Measurements from ENCODE around the gene AKAP13.

AKAP13 gene

GRCh38 chr15:85407421-85408269 lies 27.2 kb downstream of the AKAP13 start:
- DNase-seq (ENCODE audit: insufficient read length, low spot score) (no peak), FAIRE-seq (peak; percentile 82)
- TF ChIP-seq TAF1 (IDR thresholded peaks at IDR 0.05; ENCODE audit: low read depth, low read length) (no peak), POLR2AphosphoS5 (IDR thresholded peaks at IDR 0.05; ENCODE audit: low read depth, low read length) (no peak), PAX5 (IDR thresholded peaks at IDR 0.05; ENCODE audit: insufficient read depth, low read length, severe bottlenecking) (no peak), POLR2A (IDR thresholded peaks at IDR 0.05; ENCODE audit: low read depth, low read length) (no peak), POU2F2 (IDR thresholded peaks at IDR 0.05; ENCODE audit: low read depth, low read length) (no peak), SPI1 (IDR thresholded peaks at IDR 0.05; ENCODE audit: low read depth, low read length) (no peak)

GRCh38 chr15:85408270-85408746 lies 27.9 kb downstream of the AKAP13 start:
- TF ChIP-seq POLR2A (IDR thresholded peaks at IDR 0.05; ENCODE audit: low read depth, low read length) (no peak), POLR2AphosphoS5 (IDR thresholded peaks at IDR 0.05; ENCODE audit: low read depth, low read length) (no peak), PAX5 (IDR thresholded peaks at IDR 0.05; ENCODE audit: insufficient read depth, low read length, severe bottlenecking) (no peak), POU2F2 (IDR thresholded peaks at IDR 0.05; ENCODE audit: low read depth, low read length) (peak; percentile 42; the same call in 1 of the 2 replicates), SPI1 (IDR thresholded peaks at IDR 0.05; ENCODE audit: low read depth, low read length) (peak; percentile 48), TAF1 (IDR thresholded peaks at IDR 0.05; ENCODE audit: low read depth, low read length) (no peak)
- FAIRE-seq = peak; percentile 84
- DNase-seq (ENCODE audit: insufficient read length, low spot score) = no peak

- TF ChIP-seq POU2F2 (IDR thresholded peaks at IDR 0.05; ENCODE audit: low read depth, low read length) (no peak), POLR2AphosphoS5 (IDR thresholded peaks at IDR 0.05; ENCODE audit: low read depth, low read length) (no peak), PAX5 (IDR thresholded peaks at IDR 0.05; ENCODE audit: insufficient read depth, low read length, severe bottlenecking) (no peak), POLR2A (IDR thresholded peaks at IDR 0.05; ENCODE audit: low read depth, low read length) (no peak), TAF1 (IDR thresholded peaks at IDR 0.05; ENCODE audit: low read depth, low read length) (no peak), SPI1 (IDR thresholded peaks at IDR 0.05; ENCODE audit: low read depth, low read length) (no peak)
- FAIRE-seq (peak; percentile 62), DNase-seq (ENCODE audit: insufficient read length, low spot score) (no peak)
These were observed 31.7 kb downstream of the AKAP13 start for GRCh38 chr15:85412066-85412465.

- peak; percentile 56 for DNase-seq (ENCODE audit: insufficient read length, low spot score)
- TF ChIP-seq PAX5 (IDR thresholded peaks at IDR 0.05; ENCODE audit: insufficient read depth, low read length, severe bottlenecking) (peak; percentile 65), POLR2A (IDR thresholded peaks at IDR 0.05; ENCODE audit: low read depth, low read length) (no peak), POU2F2 (IDR thresholded peaks at IDR 0.05; ENCODE audit: low read depth, low read length) (peak; percentile 81), SPI1 (IDR thresholded peaks at IDR 0.05; ENCODE audit: low read depth, low read length) (peak; percentile 96), TAF1 (IDR thresholded peaks at IDR 0.05; ENCODE audit: low read depth, low read length) (no peak), POLR2AphosphoS5 (IDR thresholded peaks at IDR 0.05; ENCODE audit: low read depth, low read length) (no peak)
- peak; percentile 99 for FAIRE-seq
These were observed 32.8 kb downstream of the AKAP13 start for GRCh38 chr15:85412956-85413854.

- no peak for DNase-seq (ENCODE audit: insufficient read length, low spot score)
These were observed 33.6 kb downstream of the AKAP13 start for GRCh38 chr15:85414037-85414436.

GRCh38 chr15:85414495-85414894 lies 34.1 kb downstream of the AKAP13 start:
- no peak for DNase-seq (ENCODE audit: insufficient read length, low spot score)
- FAIRE-seq = peak; percentile 78
- TF ChIP-seq SPI1 (IDR thresholded peaks at IDR 0.05; ENCODE audit: low read depth, low read length) (no peak), TAF1 (IDR thresholded peaks at IDR 0.05; ENCODE audit: low read depth, low read length) (no peak), PAX5 (IDR thresholded peaks at IDR 0.05; ENCODE audit: insufficient read depth, low read length, severe bottlenecking) (no peak)

More at GRCh38 chr15:85414037-85414436, 33.6 kb downstream of the AKAP13 start:
- no peak for FAIRE-seq
- TF ChIP-seq PAX5 (IDR thresholded peaks at IDR 0.05; ENCODE audit: insufficient read depth, low read length, severe bottlenecking) = no peak
- no peak for TF ChIP-seq TAF1 (IDR thresholded peaks at IDR 0.05; ENCODE audit: low read depth, low read length)
- no peak for TF ChIP-seq POU2F2 (IDR thresholded peaks at IDR 0.05; ENCODE audit: low read depth, low read length)
- TF ChIP-seq POLR2AphosphoS5 (IDR thresholded peaks at IDR 0.05; ENCODE audit: low read depth, low read length) = no peak
- TF ChIP-seq SPI1 (IDR thresholded peaks at IDR 0.05; ENCODE audit: low read depth, low read length) = no peak
- no peak for TF ChIP-seq POLR2A (IDR thresholded peaks at IDR 0.05; ENCODE audit: low read depth, low read length)

- FAIRE-seq = no peak
- no peak for TF ChIP-seq POU2F2 (IDR thresholded peaks at IDR 0.05; ENCODE audit: low read depth, low read length)
- no peak for TF ChIP-seq POLR2AphosphoS5 (IDR thresholded peaks at IDR 0.05; ENCODE audit: low read depth, low read length)
- no peak for TF ChIP-seq SPI1 (IDR thresholded peaks at IDR 0.05; ENCODE audit: low read depth, low read length)
- TF ChIP-seq POLR2A (IDR thresholded peaks at IDR 0.05; ENCODE audit: low read depth, low read length) = no peak
- TF ChIP-seq TAF1 (IDR thresholded peaks at IDR 0.05; ENCODE audit: low read depth, low read length) = no peak
- DNase-seq (ENCODE audit: insufficient read length, low spot score) = no peak
These were observed 34.6 kb downstream of the AKAP13 start for GRCh38 chr15:85414991-85415390.

- no peak for FAIRE-seq
- TF ChIP-seq SPI1 (IDR thresholded peaks at IDR 0.05; ENCODE audit: low read depth, low read length) (no peak), POLR2A (IDR thresholded peaks at IDR 0.05; ENCODE audit: low read depth, low read length) (no peak), TAF1 (IDR thresholded peaks at IDR 0.05; ENCODE audit: low read depth, low read length) (no peak), POU2F2 (IDR thresholded peaks at IDR 0.05; ENCODE audit: low read depth, low read length) (no peak), PAX5 (IDR thresholded peaks at IDR 0.05; ENCODE audit: insufficient read depth, low read length, severe bottlenecking) (no peak), POLR2AphosphoS5 (IDR thresholded peaks at IDR 0.05; ENCODE audit: low read depth, low read length) (no peak)
- DNase-seq (ENCODE audit: insufficient read length, low spot score) = no peak
These were observed 35.4 kb downstream of the AKAP13 start for GRCh38 chr15:85415783-85416182.

GRCh38 chr15:85417276-85417675 lies 36.9 kb downstream of the AKAP13 start:
- TF ChIP-seq POU2F2 (IDR thresholded peaks at IDR 0.05; ENCODE audit: low read depth, low read length) (no peak), PAX5 (IDR thresholded peaks at IDR 0.05; ENCODE audit: insufficient read depth, low read length, severe bottlenecking) (no peak), POLR2AphosphoS5 (IDR thresholded peaks at IDR 0.05; ENCODE audit: low read depth, low read length) (no peak), POLR2A (IDR thresholded peaks at IDR 0.05; ENCODE audit: low read depth, low read length) (no peak), TAF1 (IDR thresholded peaks at IDR 0.05; ENCODE audit: low read depth, low read length) (no peak), SPI1 (IDR thresholded peaks at IDR 0.05; ENCODE audit: low read depth, low read length) (no peak)
- FAIRE-seq (peak; percentile 64), DNase-seq (ENCODE audit: insufficient read length, low spot score) (no peak)

Measured in GM12891 (cell line).